CD4-positive, alpha-beta T cell treated with Interleukin-21 for 1 hour (primary cell): Measurements from ENCODE around the gene ZG16B.

Source experiments
- DNase-seq: peaks from one replicate; pipeline ENCODE4 v3.0.0-alpha.2; 2020

The ZG16B gene

DNA sequence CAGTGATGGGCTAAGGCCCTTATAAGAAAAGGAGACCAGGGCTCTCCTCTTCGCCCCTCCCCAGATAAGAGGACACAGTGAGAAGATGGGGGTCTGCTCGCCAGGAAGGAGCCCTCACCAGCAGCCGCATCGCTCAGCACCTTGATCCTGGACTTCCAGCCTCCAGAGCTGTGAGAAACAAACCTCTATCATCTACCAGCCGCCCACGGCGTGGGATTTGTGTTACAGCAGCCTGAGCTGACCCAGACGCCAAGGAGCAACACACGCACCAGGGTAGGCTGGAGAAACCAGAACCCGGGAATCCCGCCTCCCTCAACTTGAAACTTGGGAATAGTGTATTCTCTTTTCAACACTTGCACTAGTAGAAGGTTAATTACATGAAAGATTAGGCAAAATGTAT lies 4.2 kb upstream of the ZG16B start:
- no peak for DNase-seq

DNA sequence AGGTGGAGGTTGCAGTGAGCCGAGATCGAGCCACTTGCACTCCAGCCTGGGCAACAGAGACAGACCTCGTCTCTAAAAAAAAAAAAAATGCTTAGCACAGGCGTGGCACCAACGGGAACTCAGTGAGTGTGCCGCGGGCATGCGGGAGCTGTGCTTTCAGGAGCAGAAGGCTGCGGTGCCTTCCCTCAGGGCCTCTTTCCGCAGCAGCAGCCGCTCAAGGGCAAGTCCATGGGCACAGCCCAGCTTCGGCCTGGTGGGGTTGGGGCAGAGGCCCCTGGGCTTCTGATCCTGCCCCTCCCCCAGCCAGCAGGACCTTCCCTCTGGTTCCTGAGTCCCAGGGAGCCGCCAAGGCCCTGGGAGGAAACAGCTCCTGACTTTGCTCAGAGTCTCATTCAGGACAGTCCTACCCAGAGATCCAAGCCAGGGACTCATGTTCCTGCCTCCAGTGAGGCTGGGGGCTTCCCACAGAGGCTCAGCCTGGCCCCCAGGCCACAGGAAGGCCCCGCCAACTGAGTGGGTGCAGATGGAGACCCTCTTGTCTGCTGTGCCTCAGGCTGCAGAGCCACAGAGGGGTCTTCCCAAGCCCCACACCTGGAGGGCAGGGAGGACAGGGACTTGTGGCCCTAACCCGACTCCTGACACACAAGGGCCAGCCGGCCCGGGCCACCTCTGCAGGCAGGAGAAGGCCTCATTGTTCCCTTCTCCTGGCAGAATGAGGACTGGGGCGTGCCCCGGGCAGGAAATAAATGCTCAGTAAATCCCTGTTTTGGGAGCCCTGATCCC lies 3.3 kb upstream of the ZG16B start:
- no peak for DNase-seq

DNA sequence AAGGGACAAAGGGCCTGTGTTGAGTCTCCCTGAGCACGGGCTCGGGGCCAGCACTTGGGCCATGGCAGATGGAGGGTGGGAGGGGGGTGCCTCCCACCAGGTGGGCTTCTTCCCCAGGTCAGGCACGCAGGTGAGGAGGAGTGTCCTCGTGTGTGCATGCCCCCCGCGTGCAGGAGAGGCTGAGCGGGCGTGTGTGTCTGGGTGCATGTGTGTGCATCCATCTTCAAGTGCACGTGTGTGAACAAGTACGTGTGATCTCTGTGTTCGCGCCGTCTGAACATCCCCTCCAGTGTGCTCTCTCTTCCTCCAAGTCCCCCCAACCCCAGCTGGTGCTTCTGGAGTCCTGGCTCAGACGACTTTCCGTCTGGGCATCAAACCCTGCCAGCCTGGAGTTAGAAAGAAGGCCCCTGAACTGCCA lies 2.7 kb upstream of the ZG16B start:
- no peak for DNase-seq

DNA sequence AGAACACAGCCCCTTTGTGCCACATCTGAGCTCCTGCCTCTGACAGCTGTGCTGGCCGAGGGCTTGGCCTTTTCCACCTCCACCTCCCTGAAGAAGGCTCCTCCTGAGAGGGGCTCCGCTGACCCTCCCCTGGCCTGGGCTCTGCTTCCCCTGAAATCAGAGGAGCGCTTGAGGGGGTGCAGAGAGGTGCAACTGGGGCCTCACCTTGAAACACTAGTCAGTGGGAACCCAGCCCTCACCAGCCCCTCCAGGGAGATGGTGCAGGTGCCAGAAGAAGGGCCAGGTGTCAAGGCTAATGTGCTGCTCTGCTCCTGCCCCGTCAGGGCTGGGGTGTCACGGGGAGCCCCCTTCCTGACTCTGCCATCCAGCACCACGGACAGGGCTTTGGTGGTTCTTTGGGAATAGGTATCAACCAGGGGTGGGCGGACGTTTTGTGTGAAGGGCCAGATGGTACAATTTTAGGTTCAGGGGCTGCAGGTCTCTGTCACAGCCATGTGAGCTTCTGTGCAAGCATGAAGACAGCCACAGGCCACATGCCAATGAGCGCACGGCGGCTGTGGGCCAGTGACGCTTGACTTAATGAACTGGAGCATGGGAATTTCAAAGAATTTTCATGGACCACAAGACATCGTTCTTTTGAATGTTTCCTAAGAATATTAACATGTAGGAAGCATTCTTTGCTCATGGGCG lies 2.1 kb upstream of the ZG16B start:
- no peak for DNase-seq

DNA sequence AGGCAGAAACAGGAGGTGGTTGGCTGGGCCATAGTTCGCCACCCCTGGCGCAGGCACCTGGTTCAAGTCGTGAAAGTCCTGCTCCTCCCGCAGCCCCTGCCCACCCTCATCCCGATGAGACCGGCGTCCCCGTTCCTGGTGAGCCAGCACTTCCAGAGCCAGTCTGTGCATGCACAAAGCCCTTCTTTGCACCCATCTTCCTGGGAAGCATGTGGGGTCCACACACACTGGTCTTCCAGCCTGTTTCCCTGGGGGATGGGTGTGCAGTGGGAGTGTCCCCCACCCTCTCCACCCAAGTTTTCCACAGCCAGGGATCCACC lies 1.6 kb upstream of the ZG16B start:
- no peak for DNase-seq

DNA sequence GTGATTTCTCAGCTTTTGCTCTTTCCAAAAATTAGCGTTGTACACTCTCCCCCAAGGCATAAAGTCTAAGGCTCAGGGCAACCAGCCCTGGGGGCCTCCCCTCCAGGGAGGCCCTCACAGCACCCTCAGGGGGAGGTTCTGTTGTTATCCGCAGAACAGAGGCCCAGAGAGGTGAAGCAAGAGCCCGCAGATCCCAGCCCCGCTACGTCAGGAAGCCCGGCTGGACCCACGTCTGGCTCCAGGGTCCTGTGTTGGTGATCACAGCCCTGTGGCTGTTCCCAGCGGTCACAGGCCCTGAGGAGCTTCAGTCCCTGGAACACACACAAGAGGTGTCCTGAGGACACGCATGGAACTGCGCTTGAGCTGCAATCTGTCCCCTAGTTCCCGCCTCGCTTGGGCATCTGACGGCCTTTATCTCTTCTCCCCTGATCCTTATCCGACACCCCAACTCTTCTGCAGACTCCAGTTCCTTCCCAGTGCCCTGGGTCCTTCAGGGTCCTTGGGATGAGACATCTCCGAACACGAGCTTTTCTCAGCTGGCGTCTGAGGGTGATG lies 1.1 kb upstream of the ZG16B start:
- no peak for DNase-seq

DNA sequence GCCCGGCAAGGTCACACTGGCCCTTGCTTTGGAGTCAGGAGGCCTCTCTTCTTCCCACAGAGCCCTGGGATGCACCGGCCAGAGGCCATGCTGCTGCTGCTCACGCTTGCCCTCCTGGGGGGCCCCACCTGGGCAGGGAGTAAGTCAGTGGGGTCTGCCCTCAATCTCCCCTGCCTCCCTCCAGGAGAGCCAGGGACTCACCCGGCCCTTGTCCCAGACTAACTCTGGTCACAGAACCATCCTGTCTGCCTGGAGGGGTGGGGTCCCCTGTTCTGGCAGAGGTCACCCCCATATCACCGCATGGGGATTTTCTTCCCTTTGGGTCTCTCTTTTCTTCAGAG lies 222 bp downstream of the ZG16B start:
- DNase-seq: no peak

DNA sequence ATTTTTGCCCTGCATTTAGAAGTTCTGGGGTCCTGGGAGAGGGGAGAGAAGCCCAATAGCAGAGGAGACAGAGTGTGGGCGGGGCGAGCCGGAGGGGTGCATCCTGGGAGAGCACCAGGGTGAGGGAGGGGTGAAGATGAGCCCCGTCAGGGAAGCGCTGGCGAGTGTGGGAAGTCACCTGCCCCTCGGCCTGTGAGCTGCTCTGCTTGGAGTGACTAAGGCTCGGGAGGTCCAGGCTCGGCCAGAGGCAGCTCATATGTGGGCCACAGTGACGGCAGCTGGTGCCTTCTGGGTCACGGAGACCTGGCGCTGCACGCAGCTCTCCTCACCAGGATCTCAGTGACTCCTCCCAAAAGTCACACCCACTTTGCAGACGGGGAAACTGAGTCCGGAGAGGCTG lies 1.1 kb downstream of the ZG16B start:
- no peak for DNase-seq

DNA sequence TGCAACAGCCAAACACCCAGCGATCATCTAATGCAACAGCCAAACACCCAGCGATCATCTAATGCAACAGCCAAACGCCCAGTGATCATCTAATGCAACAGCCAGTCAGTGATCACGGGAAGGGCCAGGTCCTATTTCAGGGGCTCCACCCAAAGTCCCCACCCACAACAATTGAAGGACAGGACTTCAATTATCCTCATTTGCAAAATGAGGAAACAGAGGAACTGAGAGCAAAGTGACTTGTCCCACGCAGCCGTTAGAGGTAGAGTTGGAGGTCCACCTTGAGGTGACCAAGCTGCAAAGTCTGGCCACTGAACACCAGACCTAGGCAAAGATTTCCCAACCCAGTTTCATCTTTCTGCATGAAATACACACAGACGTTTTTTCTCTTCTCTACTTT lies 3.7 kb downstream of the ZG16B start:
- no peak for DNase-seq

DNA sequence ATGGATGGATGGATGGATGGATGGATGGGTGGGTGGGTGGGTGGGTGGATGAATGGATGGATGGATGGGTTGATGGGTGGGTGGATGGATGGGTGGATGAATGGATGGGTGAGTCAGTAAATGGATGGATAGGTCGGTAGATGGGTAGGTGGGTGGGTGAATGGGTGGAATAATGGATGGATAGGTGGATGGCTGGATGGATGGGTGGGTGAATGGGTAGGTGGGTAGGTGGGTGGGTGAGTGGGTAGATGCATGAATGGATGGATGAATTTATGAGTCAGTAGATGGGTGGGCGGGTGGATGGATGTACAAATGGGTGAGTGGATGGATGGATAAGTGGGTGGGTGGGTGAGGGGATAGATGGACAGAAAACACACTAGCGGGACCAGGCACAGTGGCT lies 4.9 kb downstream of the ZG16B start:
- DNase-seq: no peak

DNA sequence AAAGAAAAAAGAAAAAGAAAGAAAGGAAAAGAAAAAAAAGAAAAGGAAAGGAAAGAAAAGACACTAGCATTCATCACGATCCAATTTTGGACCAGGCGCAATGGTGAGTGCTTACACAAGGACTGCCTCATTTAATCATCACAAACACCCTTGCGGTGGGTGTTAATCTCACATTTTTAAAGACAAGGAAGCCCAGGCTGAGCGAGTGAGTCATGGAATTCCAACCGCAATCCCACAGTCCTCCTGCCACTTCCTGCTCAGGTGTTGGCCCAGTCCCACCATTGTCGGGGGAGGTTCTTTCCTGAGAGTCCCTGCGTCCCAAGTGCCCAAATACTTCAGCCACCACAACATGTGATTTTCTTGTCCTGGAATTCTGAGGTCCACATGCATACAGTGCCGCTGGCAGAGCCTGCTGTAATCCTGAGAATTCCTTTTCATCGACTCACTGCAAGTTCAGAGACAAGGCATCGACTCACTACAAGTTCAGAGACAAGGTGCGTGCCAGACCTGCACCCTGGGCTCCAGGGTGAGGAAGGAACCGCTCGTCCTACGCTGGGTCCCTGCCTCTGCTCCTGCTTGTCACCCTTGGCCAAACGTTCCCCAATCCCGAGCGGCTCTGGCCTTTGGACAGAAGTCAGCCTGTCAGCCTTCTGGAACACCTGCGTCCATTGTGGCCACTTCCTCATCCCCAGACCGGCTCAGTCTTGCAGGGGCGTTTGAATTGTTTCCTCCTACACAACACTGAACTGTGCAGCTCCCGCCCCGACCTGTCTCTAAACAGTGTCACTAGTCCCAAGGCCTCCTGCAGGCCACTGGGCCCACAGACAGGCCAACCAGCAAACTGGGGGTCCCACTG lies 5.8 kb downstream of the ZG16B start:
- DNase-seq: no peak

DNA sequence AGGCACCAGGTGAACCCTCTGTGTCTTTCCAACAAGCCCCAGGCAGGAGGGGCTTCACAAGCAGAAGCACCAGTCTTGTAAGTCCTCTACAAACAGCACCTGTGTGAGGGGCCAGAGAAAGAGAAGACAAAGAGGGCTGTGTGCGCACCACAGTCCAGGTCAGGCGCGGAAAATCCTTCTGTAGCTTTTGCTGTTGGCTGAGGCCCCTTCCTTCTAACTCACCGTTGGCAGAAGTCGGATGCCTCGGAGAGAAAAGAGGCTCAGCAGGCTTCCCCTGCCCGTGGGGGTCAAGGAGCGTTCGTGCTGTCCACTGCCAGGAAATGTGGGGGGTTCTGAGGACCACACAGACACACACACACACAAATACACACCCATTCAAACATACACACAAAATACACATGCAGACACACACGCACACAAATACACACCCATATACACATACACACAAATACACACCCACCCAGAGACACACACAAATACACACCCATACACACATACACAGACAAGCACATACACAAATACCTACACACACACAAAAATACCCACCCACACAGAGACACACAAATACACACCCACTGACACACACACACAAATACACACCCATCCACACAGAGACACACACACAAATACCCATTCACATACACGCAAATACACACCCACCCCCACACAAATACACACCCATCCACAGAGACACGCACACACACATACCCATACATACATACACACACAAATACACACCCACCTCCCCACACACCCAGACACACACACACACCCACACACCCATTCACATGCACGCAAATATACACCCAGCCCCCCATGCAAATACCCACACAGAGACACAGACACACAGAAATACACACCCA lies 6.8 kb downstream of the ZG16B start:
- DNase-seq: no peak

DNA sequence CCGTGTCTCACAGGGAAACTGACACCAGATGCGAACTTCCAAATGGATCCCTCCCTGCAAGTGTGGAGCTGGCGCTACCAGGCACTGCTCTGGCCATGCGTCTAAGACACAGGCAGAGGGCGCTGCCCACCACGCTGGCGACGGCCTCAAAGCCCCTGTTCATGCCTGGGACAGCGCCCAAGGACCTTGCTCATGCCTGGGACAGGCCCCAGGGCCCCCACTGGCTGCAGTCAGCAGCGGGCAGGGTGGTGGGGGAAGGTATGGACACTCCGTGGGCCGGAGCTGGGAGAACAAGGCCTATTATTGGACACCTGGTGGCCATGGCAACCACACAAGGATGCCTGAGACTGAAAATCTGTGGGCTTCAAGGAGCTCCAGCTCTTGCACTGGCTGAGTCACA lies 8.8 kb downstream of the ZG16B start:
- DNase-seq: peak; percentile 65

DNA sequence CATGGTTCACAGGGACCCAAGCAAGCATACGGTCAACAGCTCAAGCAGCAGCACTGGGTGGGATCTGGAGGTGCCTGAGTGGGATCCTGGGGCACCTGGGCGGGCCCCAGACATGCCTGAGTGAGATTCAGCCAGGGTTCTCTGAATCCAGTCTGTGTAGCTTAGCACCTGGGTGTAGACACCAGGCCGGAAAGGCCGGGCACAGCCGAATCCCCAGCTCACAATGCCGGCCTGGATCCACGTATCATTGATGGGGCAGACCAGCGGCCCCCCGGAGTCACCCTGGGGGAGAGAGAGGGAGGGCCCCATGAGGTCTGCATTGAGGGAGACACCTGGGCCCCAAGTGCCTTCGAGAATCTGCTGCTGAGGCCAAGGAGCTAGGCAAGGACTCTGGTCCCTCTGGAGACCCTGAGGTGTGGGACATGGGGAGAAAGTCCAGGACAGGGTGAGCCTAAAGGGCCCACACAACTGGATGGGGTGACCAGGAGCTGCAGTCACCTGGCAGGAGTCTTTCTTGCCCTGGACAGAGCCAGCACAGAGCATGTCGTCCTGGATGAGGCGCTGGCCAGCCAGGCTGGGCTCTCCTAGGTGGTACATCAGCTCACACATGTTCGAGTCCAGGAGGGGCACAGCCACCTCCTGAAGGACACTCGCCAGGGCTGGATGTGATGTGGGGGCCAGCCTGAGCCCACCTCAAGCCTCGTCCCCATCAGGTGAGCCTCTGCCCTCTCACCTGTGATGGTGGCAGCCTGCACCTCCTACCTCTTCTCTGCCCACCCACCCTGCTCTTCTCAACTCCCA lies 9.7 kb downstream of the ZG16B start:
- no peak for DNase-seq

DNA sequence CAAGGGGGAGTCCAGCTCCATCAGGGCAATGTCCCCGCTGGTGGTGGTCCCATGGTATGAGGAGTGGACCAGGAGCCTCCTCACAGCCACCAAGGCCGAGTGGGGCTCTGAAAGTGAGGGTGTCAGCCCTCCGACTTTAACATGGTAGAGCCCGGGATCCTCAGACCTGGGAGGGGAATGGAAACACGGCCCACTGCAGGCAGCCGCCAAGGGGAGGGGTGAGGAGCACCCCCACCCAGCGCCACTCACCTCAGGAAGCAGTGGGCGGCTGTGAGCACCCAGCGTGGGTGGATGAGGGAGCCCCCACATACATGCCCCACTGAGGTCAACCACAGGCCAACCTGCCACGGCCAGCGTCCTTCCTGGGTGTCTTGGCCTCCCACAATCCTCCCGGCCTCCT lies 10.8 kb downstream of the ZG16B start:
- no peak for DNase-seq

DNA sequence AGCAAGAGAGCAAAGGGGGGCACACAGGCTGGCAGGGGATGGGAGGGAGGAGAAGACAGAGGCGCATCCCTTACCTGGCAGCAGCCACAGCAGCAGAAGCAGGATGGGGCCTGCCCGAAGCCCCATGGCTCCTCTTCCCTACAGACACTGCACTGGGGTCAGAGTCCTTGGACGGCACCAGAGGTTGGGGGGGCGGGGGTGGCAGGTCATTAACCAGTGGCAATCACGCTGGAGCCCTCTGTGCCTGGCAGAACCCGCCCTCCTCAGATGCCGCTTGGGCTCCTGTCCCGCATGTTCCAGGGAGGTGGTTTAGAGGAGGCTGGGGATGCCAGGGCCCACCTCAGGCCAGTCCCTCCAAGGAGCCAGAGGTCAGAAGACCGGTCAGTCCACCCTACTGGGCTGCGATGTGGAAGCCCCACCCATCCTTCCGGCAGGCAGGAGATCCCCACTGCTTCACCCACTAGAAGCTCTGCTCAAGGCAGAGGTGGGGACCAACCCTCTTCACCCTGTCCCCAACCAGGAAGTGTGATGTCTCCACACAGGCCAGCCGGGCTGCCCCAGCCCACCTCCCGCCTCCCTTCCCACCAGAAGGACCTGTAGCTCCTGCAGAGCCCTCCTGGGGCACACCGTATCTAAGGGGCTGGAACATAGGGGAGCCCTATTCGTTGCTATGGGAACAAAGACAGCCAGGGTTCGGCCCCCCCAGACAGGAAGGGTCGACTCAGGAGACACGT lies 11.7 kb downstream of the ZG16B start:
- peak; percentile 25 for DNase-seq

DNA sequence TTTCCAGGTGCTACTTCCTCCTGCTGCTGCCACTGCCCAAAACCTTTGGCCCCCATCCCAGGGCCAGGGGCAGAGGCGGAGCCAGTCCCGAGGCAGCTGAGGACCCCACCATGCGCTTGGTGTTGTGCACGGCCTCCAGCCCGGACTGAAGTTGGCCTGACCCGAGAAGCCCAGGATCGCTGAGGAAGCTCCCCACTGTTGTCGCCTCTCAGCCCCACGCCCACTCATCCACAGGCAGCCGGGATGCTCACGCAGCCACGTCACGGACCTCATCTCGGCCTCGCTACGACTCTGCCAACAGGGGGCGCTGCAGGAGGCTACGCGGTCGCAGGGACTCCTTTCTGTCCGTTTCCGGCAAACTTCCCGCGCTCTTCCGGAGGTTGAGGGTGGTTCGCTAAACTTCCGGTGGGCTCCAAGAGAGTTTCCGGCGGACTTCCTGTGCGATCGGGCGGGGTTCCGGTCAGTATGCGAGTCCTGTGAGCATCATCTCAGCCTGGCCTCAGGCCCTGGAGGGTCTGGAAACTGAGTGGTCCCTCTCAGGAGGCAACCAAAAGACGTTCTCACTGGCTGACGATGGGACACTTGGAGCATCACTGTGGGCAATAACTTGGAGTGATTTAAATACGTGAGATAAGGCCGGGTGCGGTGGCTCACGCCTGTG lies 12.4 kb downstream of the ZG16B start:
- DNase-seq: peak; percentile 79

DNA sequence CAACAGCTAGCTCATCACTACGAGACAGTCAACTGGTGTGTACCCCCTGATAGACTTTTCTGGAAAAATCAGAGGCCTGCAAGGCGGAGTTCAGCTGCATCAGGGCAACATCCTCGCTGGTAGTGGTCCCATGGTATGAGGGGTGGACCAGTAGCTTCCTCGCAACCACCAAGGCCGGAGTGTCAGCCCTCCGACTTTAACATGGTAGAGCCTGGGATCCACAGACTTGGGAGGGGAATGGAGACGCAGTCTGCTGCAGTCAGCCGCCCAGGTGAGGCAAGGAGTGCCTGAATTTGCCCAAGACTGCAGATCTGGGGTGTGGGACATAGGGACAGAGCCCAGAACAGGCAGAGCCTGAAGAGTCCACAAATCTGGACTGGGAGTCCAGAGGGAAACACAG lies 13.4 kb downstream of the ZG16B start:
- no peak for DNase-seq

DNA sequence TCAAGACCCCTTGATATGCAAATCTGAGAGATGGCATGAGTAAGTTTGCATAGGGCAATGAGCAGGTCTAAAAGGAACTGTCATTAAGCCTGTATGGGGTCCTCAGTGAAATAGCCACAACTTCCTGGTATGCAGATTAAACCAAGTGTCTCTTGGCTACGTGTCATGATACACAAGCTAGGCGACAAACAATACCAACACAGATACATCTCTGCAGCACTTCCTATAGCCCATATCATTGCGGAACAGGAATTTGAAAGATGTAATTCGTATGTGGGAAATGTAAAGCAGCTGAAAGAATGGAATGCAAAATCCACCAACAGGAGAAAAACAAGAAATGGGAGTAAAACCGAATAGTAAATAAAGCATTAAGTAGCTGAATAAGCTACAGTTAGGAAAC lies 15.0 kb downstream of the ZG16B start:
- DNase-seq: no peak

DNA sequence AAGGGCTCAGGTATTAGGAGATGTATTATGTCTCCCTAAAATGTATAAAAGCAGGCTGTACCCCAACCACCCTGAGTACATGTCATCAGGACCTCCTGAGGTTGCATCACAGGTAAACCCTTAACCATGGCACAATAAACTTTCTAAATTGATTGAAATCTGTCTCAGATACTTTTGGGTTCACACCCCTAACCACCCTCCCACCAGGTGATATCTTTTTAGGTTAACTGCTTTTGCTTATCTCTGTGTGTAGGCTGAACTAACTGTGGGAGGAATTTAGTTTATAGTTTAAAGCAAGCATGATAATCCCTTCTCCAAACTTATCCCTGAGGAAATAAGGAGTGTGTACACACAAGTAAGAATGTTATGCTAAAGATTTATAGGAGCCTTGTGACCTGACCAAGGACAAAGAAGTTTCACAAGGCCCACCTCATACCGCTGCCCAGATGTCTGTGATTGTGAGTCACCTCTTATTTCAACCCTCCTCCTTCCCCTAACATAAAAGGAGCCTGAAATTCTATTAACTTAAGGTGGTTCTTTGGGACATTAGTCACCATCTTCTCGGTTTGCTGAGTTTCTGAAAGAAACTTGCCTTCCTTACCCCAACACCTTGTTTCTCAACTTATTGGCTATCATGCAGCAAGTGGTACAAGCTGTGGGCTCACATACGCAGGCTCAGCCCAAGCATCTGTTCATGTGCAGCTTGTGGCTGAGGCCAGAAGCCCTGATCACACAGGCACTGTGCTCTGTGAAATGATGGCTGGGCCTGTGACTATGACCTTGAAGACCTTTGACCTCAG lies 16.6 kb downstream of the ZG16B start:
- DNase-seq: no peak
